Natural killer cell treated with Interleukin-12 subunit alpha and Interleukin-12 subunit beta and Interleukin-15 and Interleukin-18, amount 100 ng/mL, for 72 hours (primary cell): Measurements from ENCODE around the gene UNC45A. TPM values are rescaled to one million over a fixed set of nuclear protein-coding genes. Genes with fewer than 3 reads are reported as not detected.
A peak's percentile ranks its signal among the peaks of the same experiment; 100 is the strongest.
"Not testable (repeated sequence)": the region's sequence is repeated elsewhere in the genome, so short reads cannot be mapped to it uniquely, and the experiment has no call there.

Experiments used
- ATAC-seq, 2 donors: fragments of 150-1000 bp; cut with Tn5 transposase in 1 of 2; sonication (Bioruptor Pico), chemical (Tn5 transposase) in 1 of 2; 2 replicates each; pipeline ENCODE4 v1.10.0; 2021
- DNase-seq: peaks from one replicate; pipeline ENCODE4 v3.0.0; 2022; ENCODE audit warnings: low spot score
- H3K27ac Mint-ChIP-seq, 2 donors: 1 replicate in 1 of 2; 2 replicates in 1 of 2; pipeline ENCODE4 v1.8.0; 2022; ENCODE audit warnings: mixed read lengths in 2 of 2, mild to moderate bottlenecking in 1 of 2, moderate library complexity in 1 of 2
- H3K27me3 Mint-ChIP-seq, 2 donors: 1 replicate in 1 of 2; 2 replicates in 1 of 2; pipeline ENCODE4 v1.8.0; 2022; ENCODE audit warnings: mixed read lengths in 2 of 2
- H3K36me3 Mint-ChIP-seq: one replicate; pipeline ENCODE4 v1.8.0; 2022; ENCODE audit warnings: mixed read lengths
- H3K4me1 Mint-ChIP-seq, 2 donors: 1 replicate in 1 of 2; 2 replicates in 1 of 2; pipeline ENCODE4 v1.8.0; 2022; ENCODE audit warnings: low read depth in 2 of 2, mixed read lengths in 2 of 2, mild to moderate bottlenecking in 1 of 2
- H3K4me3 Mint-ChIP-seq: one replicate; pipeline ENCODE4 v1.8.0; 2022; ENCODE audit warnings: mixed read lengths
- H3K9me3 Mint-ChIP-seq: 2 replicates; pipeline ENCODE4 v1.8.0; 2022; ENCODE audit warnings: mixed read lengths
- total RNA-seq, 2 donors: library from RNA; stranded (reverse); gene quantifications; one replicate each; pipeline ENCODE4 v1.2.3, GENCODE V29; 2022

The UNC45A gene
- total RNA-seq, 2 donors from 2014 or later: 81.9 to 95.3 TPM

GRCh38 chr15:90909449-90909848 is 25.6 kb upstream of the UNC45A start:
- not testable (repeated sequence) for H3K27me3 Mint-ChIP-seq, H3K9me3 Mint-ChIP-seq, ATAC-seq, H3K27ac Mint-ChIP-seq, DNase-seq, H3K4me3 Mint-ChIP-seq
- peaks cover 9 to 14% of the 10 kb centered on the region in 2 donors for H3K4me1 Mint-ChIP-seq
- H3K36me3 Mint-ChIP-seq: peaks cover 18% of the 10 kb centered on the region

GRCh38 chr15:90909976-90910375 is 25.1 kb upstream of the UNC45A start:
- DNase-seq (no peak), ATAC-seq (no peak)
- Mint-ChIP-seq H3K4me3 (no peak overlapping the region), H3K27me3 (no peaks in the 10 kb centered on the region), H3K9me3 (no peaks in the 10 kb centered on the region), H3K4me1 (peaks cover 9 to 12% of the 10 kb centered on the region in 2 donors), H3K36me3 (peaks cover 18% of the 10 kb centered on the region), H3K27ac (no peak overlapping the region)

- no peak overlapping the region for H3K4me3 Mint-ChIP-seq
- no peak overlapping the region for H3K27ac Mint-ChIP-seq
- DNase-seq: no peak
- no peaks in the 10 kb centered on the region for H3K27me3 Mint-ChIP-seq
- H3K9me3 Mint-ChIP-seq: no peaks in the 10 kb centered on the region
- peaks cover 4 to 5% of the 10 kb centered on the region in 2 donors for H3K4me1 Mint-ChIP-seq
- H3K36me3 Mint-ChIP-seq: peaks cover 12% of the 10 kb centered on the region
- no peak for ATAC-seq
Measured at GRCh38 chr15:90910441-90911301, 24.4 kb upstream of the UNC45A start.

GRCh38 chr15:90911302-90911623 is 23.8 kb upstream of the UNC45A start:
- DNase-seq (no peak), ATAC-seq (no peak)
- no peak overlapping the region for H3K4me3 Mint-ChIP-seq
- no peaks in the 10 kb centered on the region for H3K4me1 Mint-ChIP-seq
- no peaks in the 10 kb centered on the region for H3K9me3 Mint-ChIP-seq
- no peak overlapping the region for H3K27ac Mint-ChIP-seq
- no peaks in the 10 kb centered on the region for H3K27me3 Mint-ChIP-seq
- peaks cover 9% of the 10 kb centered on the region for H3K36me3 Mint-ChIP-seq

GRCh38 chr15:90911906-90912769 is 22.9 kb upstream of the UNC45A start:
- Mint-ChIP-seq H3K4me1 (peaks cover 0 to 5% of the 10 kb centered on the region in 2 donors), H3K9me3 (no peaks in the 10 kb centered on the region), H3K27me3 (no peaks in the 10 kb centered on the region), H3K4me3 (no peak overlapping the region), H3K36me3 (peaks cover 15% of the 10 kb centered on the region), H3K27ac (no peak overlapping the region)
- ATAC-seq (peak in 1 of 2 donors; percentile 15), DNase-seq (no peak)

- Mint-ChIP-seq H3K36me3 (peaks cover 15% of the 10 kb centered on the region), H3K4me3 (no peak overlapping the region), H3K9me3 (no peaks in the 10 kb centered on the region), H3K4me1 (peaks cover 0 to 6% of the 10 kb centered on the region in 2 donors), H3K27me3 (no peaks in the 10 kb centered on the region), H3K27ac (peak overlapping the region in 1 of 2 donors; percentile 39)
- DNase-seq (no peak), ATAC-seq (no peak)
Measured at GRCh38 chr15:90912770-90913075, 22.4 kb upstream of the UNC45A start.

- Mint-ChIP-seq H3K36me3 (peaks cover 16% of the 10 kb centered on the region), H3K27me3 (no peaks in the 10 kb centered on the region), H3K9me3 (no peaks in the 10 kb centered on the region), H3K4me3 (no peak overlapping the region), H3K27ac (peak overlapping the region in 1 of 2 donors; percentile 44), H3K4me1 (peaks cover 0 to 6% of the 10 kb centered on the region in 2 donors)
- peak in 1 of 2 donors; percentile 1 for ATAC-seq
- DNase-seq: no peak
Measured at GRCh38 chr15:90913398-90913944, 21.6 kb upstream of the UNC45A start.

DNA sequence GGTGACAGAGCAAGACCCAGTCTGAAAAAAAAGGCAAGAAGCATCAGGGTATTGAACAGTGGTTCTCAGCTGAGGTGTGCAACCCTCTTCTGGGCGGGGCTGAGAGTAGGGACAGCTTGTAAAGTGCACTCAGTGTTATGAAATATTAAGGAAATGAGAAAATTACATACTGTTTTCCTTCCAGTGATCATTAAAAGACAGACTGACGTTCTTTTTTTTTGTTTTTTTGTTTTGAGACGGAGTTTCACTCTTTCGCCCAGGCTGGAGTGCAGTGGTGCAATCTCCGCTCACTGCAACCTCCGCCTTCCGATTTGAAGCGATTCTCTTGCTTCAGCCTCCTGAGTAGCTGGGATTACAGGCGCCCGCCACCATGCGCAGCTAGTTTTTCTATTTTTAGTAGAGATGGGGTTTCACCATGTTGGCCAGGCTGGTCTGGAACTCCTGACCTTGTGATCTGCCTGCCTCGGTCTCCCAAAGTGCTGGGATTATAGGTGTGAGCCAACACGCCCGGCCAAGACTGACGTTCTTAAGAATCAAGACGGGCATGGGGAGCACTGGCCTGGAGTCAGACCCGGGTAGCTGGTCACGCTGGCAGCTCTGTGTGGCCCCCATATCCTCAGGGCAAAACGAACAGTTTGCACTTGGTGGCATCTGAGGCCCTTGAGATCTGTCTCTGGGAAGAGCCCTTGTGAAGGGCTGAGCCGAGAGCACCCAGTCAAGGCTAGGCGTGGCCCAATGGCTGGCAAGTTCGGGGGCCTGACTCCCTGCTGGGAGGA is 20.6 kb upstream of the UNC45A start:
- H3K36me3 Mint-ChIP-seq: peaks cover 18% of the 10 kb centered on the region

DNA sequence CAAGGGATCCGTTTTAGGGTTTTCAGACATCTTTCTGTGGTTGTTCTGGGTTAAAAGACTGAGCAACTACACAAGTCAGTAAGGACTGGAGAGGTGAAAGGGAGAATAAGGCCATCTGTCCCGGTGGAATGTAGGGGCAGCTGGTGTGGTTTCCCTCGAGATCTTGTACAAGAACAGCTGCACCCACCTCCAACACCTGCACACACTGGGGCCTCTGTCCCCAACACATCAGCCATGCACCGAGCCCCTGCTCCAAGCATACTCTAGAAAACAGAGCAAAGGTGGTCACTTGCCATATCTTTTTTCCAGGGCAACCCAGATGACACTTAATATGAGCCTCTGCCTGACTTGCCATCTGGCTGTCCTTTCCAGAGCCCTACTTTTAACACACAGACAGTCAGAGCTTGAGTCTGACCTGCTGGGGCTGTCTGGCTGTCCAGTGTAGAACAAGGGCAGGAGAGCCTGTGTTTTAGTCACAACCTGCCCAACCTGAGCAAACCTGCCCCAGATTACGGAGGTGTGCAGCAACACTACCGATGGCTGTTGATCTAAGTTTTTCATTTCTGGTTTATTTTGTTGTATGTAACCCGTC is 19.8 kb upstream of the UNC45A start:
- no peak overlapping the region for H3K4me3 Mint-ChIP-seq
- H3K27me3 Mint-ChIP-seq: no peaks in the 10 kb centered on the region
- H3K27ac Mint-ChIP-seq: no peak overlapping the region
- H3K9me3 Mint-ChIP-seq: no peaks in the 10 kb centered on the region
- DNase-seq (no peak), ATAC-seq (peak in 1 of 2 donors; percentile 2)
- peaks cover 23% of the 10 kb centered on the region for H3K36me3 Mint-ChIP-seq
- peaks cover 0 to 10% of the 10 kb centered on the region in 2 donors for H3K4me1 Mint-ChIP-seq

More for the DNA sequence above, 20.6 kb upstream of the UNC45A start:
- DNase-seq (no peak), ATAC-seq (no peak)
- H3K27me3 Mint-ChIP-seq: no peaks in the 10 kb centered on the region
- H3K4me3 Mint-ChIP-seq: no peak overlapping the region
- no peak overlapping the region for H3K27ac Mint-ChIP-seq
- no peaks in the 10 kb centered on the region for H3K9me3 Mint-ChIP-seq
- H3K4me1 Mint-ChIP-seq: peaks cover 0 to 6% of the 10 kb centered on the region in 2 donors

DNA sequence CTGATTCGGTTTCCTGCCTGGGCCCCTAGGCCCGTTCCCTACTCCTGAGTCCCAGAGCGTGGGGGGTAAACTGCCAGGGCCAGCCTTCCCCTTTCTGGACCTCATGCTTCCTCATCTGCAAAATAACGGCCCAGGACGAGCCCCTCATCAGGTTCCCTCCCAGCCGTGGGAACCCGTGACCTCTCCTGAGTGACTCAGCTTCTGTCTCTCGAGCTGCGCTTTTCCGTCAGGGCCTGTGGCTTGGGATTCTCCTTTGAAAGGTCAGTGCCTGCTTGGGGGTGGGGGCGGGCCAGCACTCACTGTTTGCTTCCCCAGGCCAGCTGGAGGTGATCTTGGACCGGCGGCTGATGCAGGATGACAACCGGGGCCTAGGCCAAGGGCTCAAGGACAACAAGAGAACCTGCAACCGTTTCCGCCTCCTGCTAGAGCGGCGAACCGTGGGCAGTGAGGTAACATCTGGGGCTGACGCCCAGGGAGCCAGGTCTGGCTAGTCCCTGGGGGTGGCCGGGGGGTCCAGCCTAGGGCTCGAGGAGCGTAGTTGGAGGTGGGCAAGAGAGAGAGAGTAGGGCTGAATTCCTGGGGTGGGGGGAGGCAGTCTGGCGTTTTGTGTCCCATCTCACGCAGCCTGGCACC is 19.2 kb upstream of the UNC45A start:
- no peak overlapping the region for H3K4me3 Mint-ChIP-seq
- H3K36me3 Mint-ChIP-seq: peaks cover 27% of the 10 kb centered on the region
- no peaks in the 10 kb centered on the region for H3K27me3 Mint-ChIP-seq
- peak in 1 of 2 donors; percentile 11 for ATAC-seq
- no peak for DNase-seq
- H3K4me1 Mint-ChIP-seq: peaks cover 2 to 10% of the 10 kb centered on the region in 2 donors
- H3K9me3 Mint-ChIP-seq: no peaks in the 10 kb centered on the region
- no peak overlapping the region for H3K27ac Mint-ChIP-seq

- no peaks in the 10 kb centered on the region for H3K27me3 Mint-ChIP-seq
- H3K9me3 Mint-ChIP-seq: no peaks in the 10 kb centered on the region
- no peak overlapping the region for H3K27ac Mint-ChIP-seq
- DNase-seq: no peak
- ATAC-seq: no peak
- H3K36me3 Mint-ChIP-seq: peaks cover 32% of the 10 kb centered on the region
- H3K4me3 Mint-ChIP-seq: no peak overlapping the region
- peaks cover 7 to 10% of the 10 kb centered on the region in 2 donors for H3K4me1 Mint-ChIP-seq
Measured at GRCh38 chr15:90916461-90916860, 18.6 kb upstream of the UNC45A start.

DNA sequence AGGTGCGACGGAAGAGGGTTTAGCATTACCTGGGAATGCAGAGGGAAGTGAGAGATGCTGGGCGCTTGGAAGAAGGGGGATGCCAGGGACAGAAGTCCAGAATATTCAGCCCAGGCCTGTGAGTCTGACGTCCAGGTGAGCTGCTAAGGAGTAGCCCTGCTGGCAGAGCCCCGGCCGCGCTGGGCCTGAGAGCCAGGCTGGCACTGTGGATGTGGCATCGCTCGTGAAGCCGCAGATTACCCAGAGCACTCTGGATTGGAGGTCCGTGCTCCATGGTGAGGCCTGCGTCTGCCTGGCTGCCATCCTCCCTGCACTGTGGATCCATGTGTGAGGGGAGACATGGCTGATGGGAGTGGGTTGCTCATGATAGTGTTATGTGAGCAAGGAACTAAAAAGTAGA is 17.5 kb upstream of the UNC45A start:
- H3K27ac Mint-ChIP-seq: peak overlapping the region in 1 of 2 donors; percentile 22
- no peak overlapping the region for H3K4me3 Mint-ChIP-seq
- DNase-seq (no peak), ATAC-seq (no peak)
- no peaks in the 10 kb centered on the region for H3K27me3 Mint-ChIP-seq
- H3K4me1 Mint-ChIP-seq: peaks cover 10 to 13% of the 10 kb centered on the region in 2 donors
- peaks cover 33% of the 10 kb centered on the region for H3K36me3 Mint-ChIP-seq
- H3K9me3 Mint-ChIP-seq: no peaks in the 10 kb centered on the region
